GM03348 (cell line): ENCODE measurements around the gene ADAMTS12.
"Not testable (repeated sequence)": the region's sequence is repeated elsewhere in the genome, so short reads cannot be mapped to it uniquely, and the experiment has no call there.

ENCODE experiments used
- DNase-seq: peaks from one replicate; pipeline ENCODE4 v3.0.0; 2012; ENCODE audit warnings: low spot score

Gene ADAMTS12

DNA sequence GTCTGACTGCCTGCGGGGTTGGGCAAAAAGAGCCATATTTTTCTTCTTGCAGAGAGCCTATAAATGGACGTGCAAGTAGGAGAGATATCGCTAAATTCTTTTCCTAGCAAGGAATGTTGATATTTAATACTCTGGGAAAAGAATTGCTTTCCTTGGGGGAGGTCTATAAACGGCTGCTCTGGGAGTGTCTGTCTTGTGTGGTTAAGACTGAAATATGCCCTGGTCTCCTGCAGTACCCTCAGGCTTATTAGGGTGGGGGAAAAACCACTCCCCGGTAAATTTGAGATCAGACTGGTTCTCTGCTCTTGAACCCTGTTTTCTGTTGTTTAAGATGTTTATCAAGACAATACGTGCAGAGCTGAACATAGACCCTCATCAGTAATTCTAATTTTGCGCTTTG is 14.5 kb upstream of the ADAMTS12 start:
- DNase-seq: not testable (repeated sequence)

DNA sequence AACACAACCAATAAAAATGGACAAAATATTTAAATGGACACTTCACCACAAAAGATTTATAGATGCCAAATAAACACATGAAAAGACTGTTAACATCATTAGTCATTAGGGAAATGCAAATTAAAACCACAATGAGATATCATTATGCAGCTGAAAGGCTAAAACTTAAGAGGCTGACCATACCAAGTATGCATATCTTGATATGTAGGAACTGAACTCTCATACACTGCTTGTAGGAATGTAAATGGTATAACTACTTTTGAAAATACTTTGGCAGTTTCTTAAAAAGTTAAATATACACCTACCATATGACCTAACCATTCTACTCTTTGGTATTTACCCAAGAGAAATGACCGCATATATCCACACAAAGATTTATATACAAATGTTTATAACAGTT is 13.6 kb upstream of the ADAMTS12 start:
- no peak for DNase-seq

DNA sequence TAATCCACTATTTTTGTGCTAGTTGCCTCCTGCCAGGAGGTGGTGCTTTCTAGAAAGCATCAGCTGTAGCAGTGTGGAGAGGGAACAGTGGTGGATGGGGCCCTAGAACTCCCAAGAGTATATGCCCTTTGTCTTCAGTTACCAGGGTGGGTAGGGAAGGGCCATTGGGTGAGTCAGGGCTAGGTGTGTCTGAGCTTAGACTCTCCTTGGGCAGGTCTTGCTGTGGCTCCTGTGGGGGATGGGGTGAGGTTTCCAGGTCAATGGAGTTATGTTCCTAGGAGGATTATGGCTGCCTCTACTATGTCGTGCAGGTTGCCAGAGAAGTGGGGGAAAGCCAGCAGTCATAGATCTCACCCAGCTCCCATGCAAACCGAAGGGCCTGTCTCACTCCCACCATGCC is 11.3 kb upstream of the ADAMTS12 start:
- DNase-seq: no peak

DNA sequence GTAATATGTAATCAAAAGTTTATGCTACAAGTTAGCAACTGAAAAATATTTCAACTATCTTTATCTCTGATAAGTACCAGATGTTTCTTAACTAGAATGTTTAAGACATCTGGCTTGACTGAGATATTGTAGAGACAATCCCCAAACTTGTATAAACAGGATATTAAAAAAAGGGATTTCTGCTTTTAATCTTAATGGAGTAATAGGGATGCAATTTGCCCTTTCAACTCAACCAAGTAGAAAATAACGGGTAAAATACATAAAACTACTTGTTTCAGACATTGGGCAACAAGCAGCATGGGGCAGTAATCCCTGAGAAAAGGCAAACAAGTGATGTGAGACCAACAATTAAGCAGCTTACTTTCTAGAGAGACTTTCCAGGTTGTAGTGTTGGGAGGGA is 9.4 kb upstream of the ADAMTS12 start:
- DNase-seq: peak; percentile 35

DNA sequence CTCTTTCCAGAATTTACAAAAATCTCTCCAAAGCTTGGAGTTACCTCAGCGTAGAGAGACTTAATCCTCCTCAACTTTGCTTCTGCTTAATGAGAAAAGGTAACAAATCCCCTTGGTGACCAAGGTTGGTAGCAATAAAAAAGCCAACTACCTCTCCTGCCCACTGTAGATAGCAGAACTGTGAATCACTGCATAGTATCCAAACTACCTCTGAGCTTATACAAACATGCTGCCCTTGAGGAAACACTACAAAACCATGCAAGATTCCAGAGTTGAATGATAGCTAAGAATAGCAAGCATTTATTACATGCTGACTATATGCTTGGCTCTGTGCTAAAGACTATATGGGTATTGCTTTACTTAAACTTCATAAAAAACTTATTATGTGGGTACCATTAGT is 2.8 kb upstream of the ADAMTS12 start:
- DNase-seq: no peak

DNA sequence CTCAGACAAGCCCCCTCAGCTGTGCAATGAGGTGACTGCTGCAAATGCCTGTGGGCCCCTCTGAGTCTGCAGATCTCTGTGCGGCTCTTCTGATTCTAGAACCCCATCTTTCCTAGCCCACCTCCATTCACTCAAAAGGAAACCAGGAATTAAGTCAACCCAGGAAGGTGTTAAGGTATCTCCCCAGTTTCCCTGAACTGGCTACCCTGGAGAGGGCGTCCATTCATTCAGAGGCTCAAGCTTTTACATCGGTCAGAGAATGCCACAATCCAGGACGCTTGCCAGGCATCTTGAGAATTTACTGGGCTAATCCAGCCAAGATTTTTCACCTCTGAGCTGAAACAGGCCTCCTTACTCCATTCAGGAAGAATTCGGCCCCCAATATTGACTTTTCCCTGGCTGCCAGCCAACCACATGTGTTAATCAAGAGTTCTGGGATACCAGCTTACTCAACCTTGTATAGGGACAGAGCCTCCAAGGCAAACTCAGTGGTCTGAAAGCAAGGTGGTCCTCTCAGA is 889 bp upstream of the ADAMTS12 start:
- DNase-seq: peak; percentile 80

DNA sequence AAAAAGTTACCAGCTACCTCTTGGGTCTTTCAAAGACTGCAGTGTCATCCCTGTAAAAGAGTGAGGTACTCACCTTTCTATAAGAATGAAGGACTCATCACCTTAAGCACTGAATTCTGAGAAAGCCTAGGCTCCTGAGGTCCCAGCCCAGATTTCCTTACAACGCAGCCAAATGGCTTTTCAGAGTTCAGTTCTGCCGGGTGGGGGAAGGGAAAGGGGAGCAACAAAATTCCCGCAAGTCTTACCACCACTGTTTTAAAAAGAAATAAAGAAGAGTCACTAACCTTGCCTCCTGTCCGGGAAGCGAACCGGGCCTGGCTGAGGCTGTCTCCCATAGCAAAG is 373 bp downstream of the ADAMTS12 start:
- DNase-seq: no peak

DNA sequence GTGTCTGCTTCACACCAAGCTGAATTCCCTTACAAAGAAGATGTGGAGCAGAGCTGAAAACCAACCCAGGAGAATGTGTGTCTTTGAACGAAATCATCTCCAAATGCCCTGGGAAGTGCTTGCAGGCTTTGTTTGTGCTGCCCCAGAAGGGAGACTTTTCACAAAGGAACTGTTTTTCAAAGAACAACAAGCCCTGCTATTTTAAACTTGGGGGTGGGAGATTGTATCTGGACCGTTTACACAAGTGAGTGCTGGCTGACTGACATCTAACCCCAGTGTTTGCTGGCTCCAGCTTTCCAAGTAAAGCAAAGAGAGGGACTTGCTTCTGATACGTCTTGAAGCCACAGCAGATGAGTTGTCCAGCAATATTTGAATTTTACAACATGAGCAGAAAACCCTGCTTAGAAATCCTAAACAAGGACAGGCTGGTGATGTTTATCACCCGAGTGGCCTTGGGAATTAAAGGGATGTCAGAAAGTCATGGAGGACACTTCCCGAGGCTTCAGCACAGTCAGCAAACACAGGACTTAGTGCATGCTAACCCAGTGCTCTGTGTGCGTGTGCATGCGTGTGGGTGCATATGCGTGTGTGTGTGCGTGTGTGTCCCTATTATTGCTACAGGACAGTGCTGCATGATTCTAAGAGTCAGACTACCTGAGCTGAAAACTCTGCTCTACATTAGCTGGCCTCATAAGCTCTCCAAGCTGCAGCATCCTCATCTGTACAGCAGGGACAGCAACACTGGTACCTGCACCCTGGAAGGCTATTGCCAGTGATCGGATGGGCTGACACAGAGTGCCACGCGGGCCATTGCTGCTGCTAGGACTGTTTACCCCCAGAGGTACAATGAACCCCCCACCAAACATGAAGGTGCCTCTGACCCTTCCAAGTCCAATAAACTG is 1.4 kb downstream of the ADAMTS12 start:
- peak; percentile 58 for DNase-seq

DNA sequence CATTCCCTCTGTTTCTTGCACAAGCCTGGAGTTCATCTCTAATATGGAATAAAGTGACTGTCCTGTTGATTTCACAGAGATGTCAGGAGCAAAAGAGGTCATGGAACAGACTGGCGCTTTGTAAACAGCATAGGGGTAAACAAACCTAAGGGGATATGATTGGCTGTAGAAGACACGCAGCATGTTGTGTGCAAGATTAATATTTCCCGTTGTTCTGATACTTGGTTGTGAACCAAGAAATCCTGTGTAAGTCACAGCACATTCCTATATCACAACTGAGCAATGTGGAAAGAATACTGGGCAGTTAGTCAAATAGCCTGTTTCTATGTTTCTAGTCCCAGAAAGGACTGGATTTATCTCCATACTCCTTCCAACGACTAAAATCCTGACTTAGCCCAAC is 3.2 kb downstream of the ADAMTS12 start:
- DNase-seq: peak; percentile 64

DNA sequence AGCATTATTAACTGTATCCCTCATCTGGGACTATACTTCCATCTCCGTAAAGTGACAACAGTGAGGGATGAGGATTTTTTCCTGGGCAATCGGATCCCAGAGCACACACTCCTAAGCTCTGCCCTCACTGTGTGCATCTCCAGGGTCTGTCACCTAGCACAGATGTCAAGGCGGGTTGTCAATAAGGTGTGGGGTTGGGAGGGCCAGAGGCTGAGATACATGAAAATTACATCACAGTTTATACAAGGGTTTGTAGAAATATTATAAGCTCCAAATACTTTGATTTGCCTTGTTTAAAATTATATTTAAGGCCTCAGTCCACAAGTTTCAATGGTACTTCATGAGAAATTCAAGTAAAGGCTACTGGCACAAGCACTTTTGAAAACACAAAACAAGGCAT is 4.5 kb downstream of the ADAMTS12 start:
- no peak for DNase-seq

DNA sequence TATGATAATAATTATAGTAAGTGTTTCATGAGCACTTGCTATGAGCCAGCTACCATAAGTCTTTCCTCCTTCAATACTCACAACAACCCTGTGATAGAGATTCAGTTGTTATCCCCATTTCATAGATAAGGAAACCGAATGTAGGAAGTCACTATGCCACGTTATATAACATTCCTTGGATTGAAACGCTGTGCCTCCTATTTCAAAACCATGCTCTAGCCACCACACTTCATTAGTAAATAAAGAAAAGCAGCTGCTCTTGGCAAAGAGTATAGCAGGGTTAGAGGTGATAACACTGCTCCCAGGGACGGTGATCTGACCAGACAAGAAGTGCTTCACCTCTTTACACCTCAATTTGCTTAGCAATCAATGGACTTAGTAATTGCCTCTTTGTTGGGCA is 5.5 kb downstream of the ADAMTS12 start:
- no peak for DNase-seq

DNA sequence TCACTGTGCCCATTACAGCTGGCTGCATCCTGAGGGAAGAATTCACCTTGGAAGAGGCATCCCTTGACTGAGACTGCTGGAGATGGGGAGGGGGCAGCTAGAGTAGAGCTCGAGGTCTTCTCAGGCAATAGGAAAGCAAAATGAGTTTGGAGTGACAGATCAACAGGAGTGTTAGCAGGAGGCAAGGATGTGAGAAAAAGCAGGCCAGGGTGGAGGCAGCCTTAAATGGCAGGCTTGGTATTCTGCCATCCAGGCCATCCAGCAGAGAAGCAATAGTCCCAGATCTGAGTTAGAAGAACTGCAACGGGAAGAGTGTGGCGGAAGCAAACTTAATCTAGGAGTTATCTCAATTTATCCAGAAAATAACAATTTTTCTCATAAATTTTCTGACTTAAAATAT is 6.1 kb downstream of the ADAMTS12 start:
- DNase-seq: no peak

DNA sequence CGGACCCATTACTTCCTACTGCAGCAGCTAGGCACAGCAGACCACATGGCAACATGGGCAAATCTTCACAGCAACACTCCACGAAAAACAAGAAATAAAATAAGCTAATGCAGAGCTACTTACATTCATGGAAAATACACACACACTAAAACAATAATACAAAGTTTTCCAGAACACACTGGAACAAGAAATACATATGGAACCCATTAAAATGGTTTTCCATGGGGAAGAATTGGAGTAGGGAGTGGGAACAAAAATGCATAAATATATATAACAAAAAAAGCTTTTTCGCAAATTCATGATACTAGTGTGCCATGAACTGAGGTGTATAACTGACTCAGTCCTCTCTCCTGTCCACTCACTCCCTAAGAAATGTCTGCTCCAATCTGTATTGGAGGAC is 8.3 kb downstream of the ADAMTS12 start:
- DNase-seq: no peak

DNA sequence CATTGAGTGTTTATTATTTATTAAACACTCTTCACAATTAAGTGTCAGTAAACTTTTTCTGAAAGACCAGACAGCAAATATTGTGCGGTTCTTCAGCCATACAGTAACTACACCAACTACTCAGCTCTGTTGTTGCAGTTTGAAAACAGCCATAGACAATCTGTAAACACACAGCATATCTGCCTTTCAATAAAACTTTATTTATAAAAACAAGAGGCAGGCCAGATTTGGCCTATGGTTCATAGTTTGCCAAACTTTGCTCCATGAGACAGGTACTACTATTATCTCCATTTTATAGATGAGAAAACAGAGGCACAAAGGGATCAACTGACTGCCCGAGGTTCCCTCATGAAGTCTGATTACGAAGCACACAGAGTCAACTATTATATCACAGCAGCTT is 11.5 kb downstream of the ADAMTS12 start:
- no peak for DNase-seq

DNA sequence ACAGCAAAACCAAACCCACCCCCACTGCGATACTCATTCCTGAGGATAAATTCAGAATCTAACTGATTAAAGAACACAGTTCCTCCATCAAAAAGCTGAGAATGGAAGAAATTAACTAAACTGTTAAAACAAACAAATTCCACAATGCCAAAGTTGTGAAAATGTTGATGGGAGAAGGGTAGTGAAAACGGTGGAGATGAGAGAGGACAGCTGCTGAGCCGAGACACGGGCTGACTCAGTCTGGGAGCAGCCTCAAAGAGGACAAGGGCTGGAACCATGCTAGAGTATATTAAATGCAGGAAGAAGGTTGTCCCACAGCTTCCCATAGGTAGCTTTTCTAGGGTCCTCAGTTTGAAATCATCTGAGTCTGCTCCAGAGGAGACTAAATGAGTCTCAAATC is 14.3 kb downstream of the ADAMTS12 start:
- DNase-seq: peak; percentile 18

DNA sequence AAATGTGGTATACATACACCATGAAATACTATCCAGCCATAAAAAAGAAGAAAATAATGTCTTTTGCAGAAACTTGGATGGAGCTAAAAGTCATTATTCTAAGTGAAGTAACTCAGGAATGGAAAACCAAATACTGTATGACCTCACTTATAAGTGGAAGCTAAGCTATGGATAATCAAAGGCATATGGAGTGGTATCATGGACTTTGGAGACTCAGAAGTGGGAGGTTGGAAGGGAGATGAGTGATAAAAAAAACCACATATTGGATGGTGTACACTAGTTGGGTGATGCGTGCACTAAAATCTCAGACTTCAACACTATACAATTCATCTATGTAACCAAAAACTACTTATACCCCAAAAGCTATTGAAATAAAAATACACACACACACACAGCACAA is 24.5 kb downstream of the ADAMTS12 start:
- no peak for DNase-seq

DNA sequence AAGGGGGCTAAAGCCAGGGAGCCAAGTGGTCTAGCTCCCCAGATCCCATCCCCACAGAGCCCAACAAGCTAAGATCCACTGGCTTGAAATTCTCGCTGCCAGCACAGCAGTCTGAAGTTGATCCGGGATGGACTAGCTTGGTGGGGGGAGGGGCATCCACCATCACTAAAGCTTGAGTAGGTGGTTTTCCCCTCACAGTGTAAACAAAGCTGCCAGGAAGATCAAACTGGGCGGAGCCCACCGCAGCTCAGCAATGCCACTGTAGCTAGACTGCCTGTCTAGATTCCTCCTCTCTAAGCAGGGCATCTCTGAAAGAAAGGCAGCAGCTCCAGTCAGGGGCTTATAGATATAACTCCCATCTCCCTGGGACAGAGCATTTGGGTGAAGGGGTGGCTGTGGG is 32.6 kb downstream of the ADAMTS12 start:
- not testable (repeated sequence) for DNase-seq

DNA sequence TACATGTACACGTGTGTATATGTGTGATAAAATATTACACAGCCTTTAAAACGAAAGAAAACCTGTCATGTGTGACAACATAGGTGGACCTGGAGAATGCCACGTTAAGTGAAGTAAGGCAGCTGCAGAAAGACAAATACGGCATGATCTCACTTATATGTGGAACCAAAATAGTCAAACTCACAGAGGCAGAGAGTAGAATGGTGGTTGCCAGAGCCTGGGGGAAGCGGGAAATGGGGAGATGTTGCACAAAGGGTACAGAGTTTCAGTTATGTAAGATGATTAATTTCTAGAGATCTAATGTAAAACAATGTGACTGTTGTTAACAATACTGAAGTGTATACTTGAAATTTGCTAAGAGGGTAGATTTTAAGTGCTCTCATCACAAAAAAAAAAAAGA is 34.8 kb downstream of the ADAMTS12 start:
- no peak for DNase-seq

DNA sequence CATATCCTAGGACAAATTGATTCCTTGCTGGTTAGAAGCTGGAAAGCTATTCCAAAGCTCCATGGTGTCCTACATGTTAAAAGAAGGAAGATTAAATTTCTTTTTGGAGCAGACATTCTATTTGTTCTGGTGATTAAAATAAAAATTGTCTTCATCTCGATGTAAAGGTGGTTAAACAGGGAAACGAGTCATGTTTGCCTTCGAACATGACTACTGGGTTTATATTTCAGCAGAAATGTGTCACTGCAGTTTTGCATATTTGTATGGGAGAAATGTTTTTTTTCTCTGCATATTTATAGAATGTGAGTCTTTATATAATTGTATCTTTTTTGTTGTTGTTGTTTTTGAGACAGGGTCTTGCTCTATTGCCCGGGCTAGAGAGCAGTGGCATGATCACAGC is 36.4 kb downstream of the ADAMTS12 start:
- DNase-seq: no peak

DNA sequence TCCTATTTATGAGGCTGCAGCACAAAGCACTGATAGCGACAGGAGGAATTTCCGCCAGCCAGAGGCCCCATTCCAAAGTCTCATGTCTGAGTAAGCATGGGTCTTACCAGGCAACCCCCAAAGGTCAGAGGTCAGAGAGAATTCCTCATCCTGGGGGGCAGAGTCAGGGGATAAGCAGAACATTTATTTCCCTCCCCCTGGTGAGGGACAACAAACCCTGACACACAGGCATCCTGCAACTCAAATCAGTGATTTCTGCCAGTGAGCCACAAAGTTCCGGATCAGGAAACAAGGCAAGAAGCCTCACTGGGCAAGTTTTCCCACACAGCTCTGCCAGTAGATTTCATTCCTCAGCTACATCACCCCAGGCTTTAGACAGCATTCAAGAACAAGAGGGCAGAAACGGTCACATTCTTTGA is 37.0 kb downstream of the ADAMTS12 start:
- DNase-seq: peak; percentile 65

DNA sequence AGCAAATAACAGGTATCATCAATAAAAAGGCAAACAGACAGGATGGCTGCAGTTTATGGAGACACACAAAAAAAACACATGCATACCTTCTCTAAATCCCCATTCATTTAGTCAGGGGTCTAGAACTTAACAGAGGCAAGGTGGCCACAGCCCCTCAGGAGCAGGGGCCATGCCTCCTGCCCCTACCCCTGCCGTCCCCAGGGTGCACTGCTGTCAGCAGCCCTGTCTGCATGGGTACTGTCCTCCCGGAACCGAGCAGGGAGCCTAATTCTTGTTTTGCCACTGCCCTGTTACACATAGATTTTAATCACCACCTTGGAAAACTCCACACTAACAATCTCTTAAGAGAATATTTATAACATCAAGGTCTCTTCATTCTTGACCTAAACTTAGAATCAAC is 39.0 kb downstream of the ADAMTS12 start:
- no peak for DNase-seq

DNA sequence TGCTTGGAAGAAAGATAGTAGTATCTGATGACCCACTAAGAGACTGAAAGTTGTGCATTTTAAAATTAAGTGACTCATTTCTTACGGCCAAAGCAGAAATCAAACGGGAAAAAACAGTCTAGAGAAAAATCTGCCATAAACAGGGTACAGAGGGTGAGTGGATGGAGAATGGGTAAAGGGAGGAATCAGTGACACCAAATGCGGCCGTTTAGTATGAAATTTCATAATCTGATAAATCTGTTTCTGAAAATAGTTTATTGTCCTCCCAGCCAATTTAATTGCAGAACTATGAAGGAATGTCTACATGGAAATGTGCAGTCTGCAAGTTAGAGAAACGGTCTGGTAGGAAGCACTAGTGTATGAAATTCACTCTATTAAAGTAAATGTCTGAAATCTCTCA is 39.5 kb downstream of the ADAMTS12 start:
- DNase-seq: peak; percentile 70

DNA sequence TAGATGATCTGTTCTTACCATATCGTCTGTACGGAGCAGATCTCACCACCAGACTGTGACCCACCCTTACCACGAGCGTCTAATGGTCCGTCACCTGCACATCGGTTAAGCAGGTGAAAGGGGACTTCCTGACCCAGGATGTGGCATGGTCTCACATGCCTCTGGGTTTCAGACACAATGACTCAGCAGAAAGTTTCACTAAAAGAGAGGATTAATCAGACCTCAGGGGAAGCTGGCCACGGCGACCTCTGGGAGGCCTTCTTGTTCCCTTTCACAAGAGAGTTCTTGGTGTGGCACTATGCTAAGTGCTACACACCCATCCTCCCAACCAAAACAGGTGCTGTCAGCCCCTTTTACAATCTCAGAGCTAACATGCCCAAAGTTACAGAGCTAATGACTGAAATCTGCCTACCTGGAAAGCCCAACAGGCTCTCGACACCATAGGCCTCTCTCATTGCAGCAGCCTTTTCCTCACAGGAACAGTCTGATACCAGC is 41.6 kb downstream of the ADAMTS12 start:
- peak; percentile 28 for DNase-seq

DNA sequence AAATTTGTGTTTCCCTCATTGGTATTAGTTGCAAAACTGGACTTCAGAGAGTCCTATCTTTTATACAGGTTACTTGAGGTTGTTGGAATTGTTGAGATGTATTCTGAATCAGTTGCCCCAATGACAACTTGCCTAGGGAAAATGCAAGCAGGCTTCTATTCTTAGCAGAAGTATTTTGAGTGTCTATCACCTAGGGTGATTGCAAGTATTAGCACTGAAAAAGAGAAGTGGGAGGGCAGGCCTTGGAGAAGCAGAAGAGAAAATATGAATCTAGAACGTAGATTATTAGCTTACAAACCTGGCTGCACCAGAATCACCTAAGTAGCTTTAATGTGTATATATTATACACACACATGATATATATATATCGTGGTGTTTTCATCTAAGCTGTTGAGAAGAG is 43.2 kb downstream of the ADAMTS12 start:
- DNase-seq: no peak
